ENCODE data around the gene MAEL. TPM values are rescaled to one million over a fixed set of nuclear protein-coding genes. Genes with fewer than 3 reads are reported as not detected.

Gene MAEL
- total and polyA plus RNA-seq, 2 of the 8 experiments (the other 6 are each of a cell fraction or from before 2014, with no cell fraction given): 0.03 TPM; not detected in 1

DNA sequence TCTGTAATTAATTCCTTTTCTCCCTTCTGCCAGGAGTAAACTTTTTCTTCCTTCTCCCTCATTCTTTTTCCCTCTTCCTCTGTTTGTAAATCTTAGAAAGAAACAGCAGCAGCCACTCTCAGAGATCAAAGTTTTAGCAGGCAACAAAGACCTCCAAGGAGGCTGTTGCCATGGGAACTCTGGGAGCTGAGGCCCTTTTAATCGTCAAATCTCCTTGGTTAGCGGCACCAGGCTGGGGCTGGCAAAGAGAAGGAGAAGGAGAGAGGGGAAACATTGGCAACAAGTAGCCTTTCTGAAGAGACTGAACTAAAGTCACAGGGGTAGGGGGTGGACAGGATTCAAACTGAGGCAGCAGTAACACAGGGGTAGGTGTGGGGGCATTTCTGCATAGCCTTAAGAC is 38.9 kb upstream of the MAEL start (continued):
- no peak for TF ChIP-seq POU5F1 (IDR thresholded peaks at IDR 0.05; ENCODE audit: low read depth, low read length)
- TF ChIP-seq HDAC2 (IDR thresholded peaks at IDR 0.05; ENCODE audit: borderline replicate concordance in 1 of 2, low read depth in 2 of 2, low read length in 2 of 2): no peak
- TF ChIP-seq, protein P1, sequence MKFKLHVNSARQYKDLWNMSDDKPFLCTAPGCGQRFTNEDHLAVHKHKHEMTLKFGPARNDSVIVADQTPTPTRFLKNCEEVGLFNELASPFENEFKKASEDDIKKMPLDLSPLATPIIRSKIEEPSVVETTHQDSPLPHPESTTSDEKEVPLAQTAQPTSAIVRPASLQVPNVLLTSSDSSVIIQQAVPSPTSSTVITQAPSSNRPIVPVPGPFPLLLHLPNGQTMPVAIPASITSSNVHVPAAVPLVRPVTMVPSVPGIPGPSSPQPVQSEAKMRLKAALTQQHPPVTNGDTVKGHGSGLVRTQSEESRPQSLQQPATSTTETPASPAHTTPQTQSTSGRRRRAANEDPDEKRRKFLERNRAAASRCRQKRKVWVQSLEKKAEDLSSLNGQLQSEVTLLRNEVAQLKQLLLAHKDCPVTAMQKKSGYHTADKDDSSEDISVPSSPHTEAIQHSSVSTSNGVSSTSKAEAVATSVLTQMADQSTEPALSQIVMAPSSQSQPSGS (IDR thresholded peaks at IDR 0.05; ENCODE audit: low read length): no peak

Measured in H1 (cell line).